ENCODE measurements around the gene NAA15. TPM values are rescaled to one million over a fixed set of nuclear protein-coding genes. Genes with fewer than 3 reads are reported as not detected.
"Not testable (repeated sequence)": the region's sequence is repeated elsewhere in the genome, so short reads cannot be mapped to it uniquely, and the experiment has no call there.

Gene NAA15
- total and polyA plus RNA-seq, 2 of the 8 experiments (the other 6 are each of a cell fraction or from before 2014, with no cell fraction given): 9.7 to 124 TPM

- not testable (repeated sequence) for H3K4ac ChIP-seq (replicated peaks; ENCODE audit: insufficient read length, low read depth, low read length); H4K91ac ChIP-seq (replicated peaks; ENCODE audit: insufficient read length, low read length); H3K4me3 ChIP-seq (ENCODE audit: extremely low read depth in 1 of 4, insufficient read depth in 2 of 4, low read depth in 3 of 4, low read length in 4 of 4); H3K79me2 ChIP-seq (ENCODE audit: control insufficient read depth in 1 of 2, insufficient read depth in 2 of 2, low read length in 2 of 2); DNase-seq (ENCODE audit: low read depth in 1 of 2, low spot score in 2 of 2); H3K27ac ChIP-seq (ENCODE audit: low read depth, low read length); H3K23me2 ChIP-seq (ENCODE audit: low read depth, low read length); H3K23ac ChIP-seq (ENCODE audit: insufficient read length); H3K14ac ChIP-seq (ENCODE audit: insufficient read length); H2BK120ac ChIP-seq (replicated peaks; ENCODE audit: low read depth, low read length); H2BK5ac ChIP-seq (ENCODE audit: low read depth, low read length); H4K20me1 ChIP-seq (replicated peaks in 1 of 2; ENCODE audit: control insufficient read depth in 1 of 2, insufficient read depth in 2 of 2, low read length in 2 of 2); H2BK15ac ChIP-seq (ENCODE audit: low read length); H2BK12ac ChIP-seq (ENCODE audit: low read depth, low read length); H2AK5ac ChIP-seq (ENCODE audit: low read depth, low read length); H3K9me3 ChIP-seq (ENCODE audit: insufficient read depth in 2 of 2, low read depth in 1 of 2, low read length in 1 of 2); H4K5ac ChIP-seq (ENCODE audit: insufficient read length, low read depth, low read length); H2AFZ ChIP-seq (ENCODE audit: low read length); H4K8ac ChIP-seq (ENCODE audit: extremely low read depth, insufficient read depth, low read length); H3K9ac ChIP-seq (replicated peaks in 1 of 4; ENCODE audit: extremely low read depth in 1 of 4, low read depth in 3 of 4, low read length in 3 of 4); H3K36me3 ChIP-seq (ENCODE audit: control insufficient read depth in 2 of 4, insufficient read depth in 4 of 4, low read length in 3 of 4); FAIRE-seq; H3K18ac ChIP-seq (ENCODE audit: extremely low read depth, low read length); H3K56ac ChIP-seq (replicated peaks; ENCODE audit: insufficient read length, low read depth, low read length); H3K27me3 ChIP-seq (replicated peaks in 1 of 4; ENCODE audit: control insufficient read depth in 3 of 4, extremely low read depth in 1 of 4, insufficient read depth in 3 of 4, low read length in 3 of 4); H3K4me1 ChIP-seq (replicated peaks in 1 of 4; ENCODE audit: control insufficient read depth in 3 of 4, insufficient read depth in 4 of 4, low read length in 3 of 4); H3K79me1 ChIP-seq (ENCODE audit: low read depth, low read length); H3K4me2 ChIP-seq (ENCODE audit: insufficient read depth in 1 of 2, low read depth in 2 of 2, low read length in 2 of 2); H2BK20ac ChIP-seq (ENCODE audit: low read length)
- ChIA-PET POLR2A (ENCODE audit: partially characterized antibody) (interaction anchor here (2.7 kb wide), 1 partner anchor 8 kb away, joined by 21 read pairs; the partner anchor contains the start of gene RAB33B), CTCF (ENCODE audit: partially characterized antibody) (interaction anchor here (1.4 to 2.3 kb wide), 3 partner anchors 8 to 52 kb away, joined by 5 to 8 read pairs (median 6); no protein-coding TSS in a partner anchor)
- 64% methylated on average over 3 of the region's 3 CpGs; no CpG with 5 or more reads in 1 of the 2 experiments for WGBS, 2 experiments (ENCODE audit: extremely low coverage in 1 of 2, insufficient coverage in 1 of 2, insufficient read length in 1 of 2, insufficient replicate concordance in 2 of 2, low coverage in 1 of 2, low lambda C conversion rate in 2 of 2, missing lambda C conversion rate in 1 of 2)
Observed at GRCh38 chr4:139444881-139445280, 143.6 kb downstream of the NAA15 start.

- H3K18ac ChIP-seq (ENCODE audit: extremely low read depth, low read length); H2BK12ac ChIP-seq (ENCODE audit: low read depth, low read length); H3K27ac ChIP-seq (ENCODE audit: low read depth, low read length); H2BK5ac ChIP-seq (ENCODE audit: low read depth, low read length); CTCF ChIA-PET (ENCODE audit: partially characterized antibody); H2BK15ac ChIP-seq (ENCODE audit: low read length); H3K23ac ChIP-seq (ENCODE audit: insufficient read length); H2BK20ac ChIP-seq (ENCODE audit: low read length); H3K14ac ChIP-seq (ENCODE audit: insufficient read length); H4K8ac ChIP-seq (ENCODE audit: extremely low read depth, insufficient read depth, low read length); H3K27me3 ChIP-seq (replicated peaks in 1 of 4; ENCODE audit: control insufficient read depth in 3 of 4, extremely low read depth in 1 of 4, insufficient read depth in 3 of 4, low read length in 3 of 4); H3K23me2 ChIP-seq (ENCODE audit: low read depth, low read length); H3K36me3 ChIP-seq (ENCODE audit: control insufficient read depth in 2 of 4, insufficient read depth in 4 of 4, low read length in 3 of 4); H2AK5ac ChIP-seq (ENCODE audit: low read depth, low read length); H3K4me2 ChIP-seq (ENCODE audit: insufficient read depth in 1 of 2, low read depth in 2 of 2, low read length in 2 of 2); H3K4me1 ChIP-seq (replicated peaks in 1 of 4; ENCODE audit: control insufficient read depth in 3 of 4, insufficient read depth in 4 of 4, low read length in 3 of 4); H3K79me2 ChIP-seq (ENCODE audit: control insufficient read depth in 1 of 2, insufficient read depth in 2 of 2, low read length in 2 of 2); H4K20me1 ChIP-seq (replicated peaks in 1 of 2; ENCODE audit: control insufficient read depth in 1 of 2, insufficient read depth in 2 of 2, low read length in 2 of 2); H3K56ac ChIP-seq (replicated peaks; ENCODE audit: insufficient read length, low read depth, low read length); H2BK120ac ChIP-seq (replicated peaks; ENCODE audit: low read depth, low read length); H3K9ac ChIP-seq (replicated peaks in 1 of 4; ENCODE audit: extremely low read depth in 1 of 4, low read depth in 3 of 4, low read length in 3 of 4); H3K9me3 ChIP-seq (ENCODE audit: insufficient read depth in 2 of 2, low read depth in 1 of 2, low read length in 1 of 2); H2AFZ ChIP-seq (ENCODE audit: low read length); H3K4ac ChIP-seq (replicated peaks; ENCODE audit: insufficient read length, low read depth, low read length); H4K91ac ChIP-seq (replicated peaks; ENCODE audit: insufficient read length, low read length); FAIRE-seq; DNase-seq (ENCODE audit: low read depth in 1 of 2, low spot score in 2 of 2); H3K4me3 ChIP-seq (ENCODE audit: extremely low read depth in 1 of 4, insufficient read depth in 2 of 4, low read depth in 3 of 4, low read length in 4 of 4); H3K79me1 ChIP-seq (ENCODE audit: low read depth, low read length); H4K5ac ChIP-seq (ENCODE audit: insufficient read length, low read depth, low read length): not testable (repeated sequence)
- WGBS, 2 experiments (ENCODE audit: extremely low coverage in 1 of 2, insufficient coverage in 1 of 2, insufficient read length in 1 of 2, insufficient replicate concordance in 2 of 2, low coverage in 1 of 2, low lambda C conversion rate in 2 of 2, missing lambda C conversion rate in 1 of 2): 91% methylated on average over 4 of the region's 4 CpGs; no CpG with 5 or more reads in 1 of the 2 experiments
- POLR2A ChIA-PET (ENCODE audit: partially characterized antibody): interaction anchor here (1.3 kb wide), 1 partner anchor 10 kb away, joined by 3 read pairs; no protein-coding TSS in a partner anchor
Observed at GRCh38 chr4:139447078-139447477, 145.8 kb downstream of the NAA15 start.

Data from H1 (cell line).